ENCODE data around the gene HNRNPH2. TPM values are rescaled to one million over a fixed set of nuclear protein-coding genes. Genes with fewer than 3 reads are reported as not detected.

Gene HNRNPH2
- total RNA-seq, 1 donor from 2014 or later = 53.2 TPM

DNA sequence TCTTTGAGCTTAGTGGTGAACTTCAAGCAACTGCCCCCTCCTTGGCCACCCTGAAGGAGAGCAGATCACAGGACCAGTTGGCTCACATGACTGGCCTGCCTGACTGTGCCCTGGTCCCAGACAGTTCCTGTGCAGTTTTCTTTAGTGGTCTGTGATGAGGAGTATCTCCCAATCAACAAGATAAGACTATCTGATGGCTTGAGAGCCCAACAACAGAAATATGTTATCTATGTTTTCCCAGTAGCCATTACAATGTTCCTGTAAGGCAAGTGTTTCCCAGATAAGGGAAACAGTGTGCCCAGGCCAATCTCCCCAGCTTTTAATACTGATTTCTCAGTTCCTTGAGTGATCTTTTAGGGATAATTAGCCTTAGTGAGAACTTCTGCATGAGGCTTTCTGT is 45.3 kb upstream of the HNRNPH2 start:
- DNase-seq (ENCODE audit: low spot score) = no peak
- Mint-ChIP-seq H3K27ac (ENCODE audit: unreplicated experiment) (no peak overlapping the region), H3K27me3 (ENCODE audit: unreplicated experiment) (no peaks in the 10 kb centered on the region), H3K4me3 (ENCODE audit: unreplicated experiment) (no peak overlapping the region), H3K9me3 (ENCODE audit: unreplicated experiment) (no peaks in the 10 kb centered on the region), H3K36me3 (ENCODE audit: low read depth, unreplicated experiment) (no peaks in the 10 kb centered on the region), H3K4me1 (ENCODE audit: unreplicated experiment) (peaks cover 3% of the 10 kb centered on the region)
- no peak for TF ChIP-seq CTCF (IDR thresholded peaks at IDR 0.05; ENCODE audit: unreplicated experiment)

DNA sequence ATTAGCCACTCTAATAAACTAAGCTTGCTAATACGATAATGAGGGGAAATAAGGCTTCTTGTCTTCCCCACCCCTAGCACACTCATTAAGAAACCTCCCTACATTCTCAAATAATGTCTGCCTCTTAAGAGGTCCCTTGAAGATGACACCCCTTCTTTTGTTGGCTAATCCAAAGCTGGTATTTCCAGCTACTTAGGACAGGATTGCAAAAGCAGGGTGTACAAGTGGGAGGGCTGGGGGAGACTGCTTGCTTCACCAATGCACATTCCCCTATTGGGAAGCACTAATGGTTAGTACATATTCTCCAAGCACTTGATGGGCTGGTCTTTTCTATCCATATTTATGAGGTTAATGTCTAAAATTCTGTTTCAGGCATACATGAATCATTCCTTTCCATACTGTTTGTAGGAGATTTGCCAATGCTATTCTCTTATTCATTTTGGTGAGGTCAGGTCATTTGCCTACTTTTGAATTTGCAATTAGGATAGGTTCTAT is 42.7 kb upstream of the HNRNPH2 start:
- H3K27me3 Mint-ChIP-seq (ENCODE audit: unreplicated experiment) = no peaks in the 10 kb centered on the region
- H3K9me3 Mint-ChIP-seq (ENCODE audit: unreplicated experiment) = no peaks in the 10 kb centered on the region
- no peak for DNase-seq (ENCODE audit: low spot score)
- H3K4me3 Mint-ChIP-seq (ENCODE audit: unreplicated experiment) = no peak overlapping the region
- peaks cover 8% of the 10 kb centered on the region for H3K4me1 Mint-ChIP-seq (ENCODE audit: unreplicated experiment)
- H3K27ac Mint-ChIP-seq (ENCODE audit: unreplicated experiment) = no peak overlapping the region
- no peaks in the 10 kb centered on the region for H3K36me3 Mint-ChIP-seq (ENCODE audit: low read depth, unreplicated experiment)
- TF ChIP-seq CTCF (IDR thresholded peaks at IDR 0.05; ENCODE audit: unreplicated experiment) = no peak

DNA sequence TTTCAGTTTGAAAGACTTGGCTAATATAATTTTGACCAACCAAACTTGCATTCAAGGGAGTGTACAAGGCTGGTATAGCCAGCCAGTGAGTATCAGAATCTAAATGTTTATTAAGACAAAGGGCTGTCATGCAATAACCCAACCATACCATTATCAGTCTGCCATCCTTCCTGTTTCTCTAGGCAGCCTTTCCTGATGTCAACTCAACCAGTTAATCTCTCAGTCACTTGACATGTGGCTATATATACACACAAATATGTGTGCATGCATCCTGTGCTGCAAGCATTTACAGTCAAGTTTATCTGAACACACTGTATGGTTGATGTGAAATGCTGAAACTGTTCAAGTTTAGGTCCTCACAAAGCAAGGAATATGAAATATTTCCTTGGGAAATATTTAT is 39.2 kb upstream of the HNRNPH2 start:
- Mint-ChIP-seq H3K27ac (ENCODE audit: unreplicated experiment) (no peak overlapping the region), H3K4me3 (ENCODE audit: unreplicated experiment) (no peak overlapping the region), H3K36me3 (ENCODE audit: low read depth, unreplicated experiment) (no peaks in the 10 kb centered on the region), H3K27me3 (ENCODE audit: unreplicated experiment) (no peaks in the 10 kb centered on the region), H3K4me1 (ENCODE audit: unreplicated experiment) (peaks cover 8% of the 10 kb centered on the region), H3K9me3 (ENCODE audit: unreplicated experiment) (no peaks in the 10 kb centered on the region)
- DNase-seq (ENCODE audit: low spot score) = no peak
- no peak for TF ChIP-seq CTCF (IDR thresholded peaks at IDR 0.05; ENCODE audit: unreplicated experiment)

GRCh38 chrX:101369687-101370086 is 38.3 kb upstream of the HNRNPH2 start:
- Mint-ChIP-seq H3K27ac (ENCODE audit: unreplicated experiment) (no peak overlapping the region), H3K4me3 (ENCODE audit: unreplicated experiment) (no peak overlapping the region), H3K4me1 (ENCODE audit: unreplicated experiment) (peaks cover 8% of the 10 kb centered on the region), H3K9me3 (ENCODE audit: unreplicated experiment) (no peaks in the 10 kb centered on the region), H3K27me3 (ENCODE audit: unreplicated experiment) (no peaks in the 10 kb centered on the region), H3K36me3 (ENCODE audit: low read depth, unreplicated experiment) (no peaks in the 10 kb centered on the region)
- DNase-seq (ENCODE audit: low spot score) = no peak
- TF ChIP-seq CTCF (IDR thresholded peaks at IDR 0.05; ENCODE audit: unreplicated experiment) = no peak

GRCh38 chrX:101370888-101371504 is 37.0 kb upstream of the HNRNPH2 start:
- Mint-ChIP-seq H3K27ac (ENCODE audit: unreplicated experiment) (peak overlapping the region; percentile 57), H3K9me3 (ENCODE audit: unreplicated experiment) (no peaks in the 10 kb centered on the region), H3K36me3 (ENCODE audit: low read depth, unreplicated experiment) (no peaks in the 10 kb centered on the region), H3K4me1 (ENCODE audit: unreplicated experiment) (peaks cover 8% of the 10 kb centered on the region), H3K27me3 (ENCODE audit: unreplicated experiment) (no peaks in the 10 kb centered on the region), H3K4me3 (ENCODE audit: unreplicated experiment) (no peak overlapping the region)
- DNase-seq (ENCODE audit: low spot score) = no peak
- TF ChIP-seq CTCF (IDR thresholded peaks at IDR 0.05; ENCODE audit: unreplicated experiment) = no peak

All from endothelial cell (in vitro differentiated cells).